Mesendoderm (in vitro differentiated cells): ENCODE measurements around the gene ATRN.

Source experiments
- DNase-seq: peaks from one replicate; pipeline ENCODE4 v3.0.0; 2013
- H2AK5ac ChIP-seq: 2 replicates; pipeline ENCODE4 v1.6.1; 2013; ENCODE audit warnings: low read length, inconsistent platforms
- H2BK120ac ChIP-seq: 2 replicates; pipeline ENCODE4 v1.6.1; 2013; ENCODE audit warnings: low read depth, mild to moderate bottlenecking, low read length, moderate library complexity, mixed read lengths
- H2BK15ac ChIP-seq: replicated peaks from 2 replicates; pipeline ENCODE4 v1.6.1; 2013; ENCODE audit warnings: low read depth, mild to moderate bottlenecking, moderate library complexity
- H2BK5ac ChIP-seq: 2 replicates; pipeline ENCODE4 v1.6.1; 2013; ENCODE audit warnings: low read length, inconsistent platforms
- H3K18ac ChIP-seq: 2 replicates; pipeline ENCODE4 v1.6.1; 2013; ENCODE audit warnings: mild to moderate bottlenecking, low read length, mixed read lengths
- H3K23ac ChIP-seq: one replicate; pipeline ENCODE4 v1.6.1; 2013; ENCODE audit warnings: low read length
- H3K27ac ChIP-seq: 2 replicates; pipeline ENCODE4 v1.5.1; 2013; ENCODE audit warnings: low read depth, mild to moderate bottlenecking, inconsistent platforms, low read length, moderate library complexity
- H3K27me3 ChIP-seq: 2 replicates; pipeline ENCODE4 v1.6.1; 2013; ENCODE audit warnings: low read length, control low read depth, mild to moderate bottlenecking, inconsistent platforms; ENCODE audit not compliant: insufficient read depth, poor library complexity
- H3K36me3 ChIP-seq: 2 replicates; pipeline ENCODE4 v1.6.1; 2013; ENCODE audit warnings: low read length, inconsistent platforms; ENCODE audit not compliant: control insufficient read depth, insufficient read depth
- H3K4ac ChIP-seq: one replicate; pipeline ENCODE4 v1.6.1; 2013; ENCODE audit warnings: low read depth, mild to moderate bottlenecking, low read length, moderate library complexity
- H3K4me1 ChIP-seq: 2 replicates; pipeline ENCODE4 v1.6.1; 2013; ENCODE audit warnings: low read depth, low read length, inconsistent platforms; ENCODE audit not compliant: control insufficient read depth
- H3K4me2 ChIP-seq: 2 replicates; pipeline ENCODE4 v1.6.1; 2013; ENCODE audit warnings: low read length
- H3K4me3 ChIP-seq: 2 replicates; pipeline ENCODE4 v1.5.1; 2013; ENCODE audit warnings: mild to moderate bottlenecking, low read length
- H3K56ac ChIP-seq: one replicate; pipeline ENCODE4 v1.6.1; 2013; ENCODE audit warnings: low read length
- H3K79me1 ChIP-seq: 2 replicates; pipeline ENCODE4 v1.6.1; 2013; ENCODE audit warnings: low read length, inconsistent platforms
- H3K79me2 ChIP-seq: 2 replicates; pipeline ENCODE4 v1.6.1; 2013; ENCODE audit warnings: mild to moderate bottlenecking, low read length; ENCODE audit not compliant: control insufficient read depth, insufficient read depth
- H3K9ac ChIP-seq: 2 replicates; pipeline ENCODE4 v1.6.1; 2013; ENCODE audit warnings: low read length, inconsistent platforms
- H4K5ac ChIP-seq: one replicate; pipeline ENCODE4 v1.6.1; 2013; ENCODE audit warnings: low read length
- H4K8ac ChIP-seq: one replicate; pipeline ENCODE4 v1.6.1; 2013; ENCODE audit warnings: low read depth, mild to moderate bottlenecking, control low read depth, low read length, moderate library complexity
- WGBS: extraction: QIAGEN DNeasy Blood & Tissue Kit; methylation state at CpG from one replicate; pipeline ENCODE4 v1.1.7; 2013; ENCODE audit warnings: low lambda C conversion rate, missing lambda C conversion rate; ENCODE audit not compliant: insufficient coverage; ENCODE audit errors: extremely low coverage; 5-methylcytosine and 5-hydroxymethylcytosine counted together

Gene ATRN

DNA sequence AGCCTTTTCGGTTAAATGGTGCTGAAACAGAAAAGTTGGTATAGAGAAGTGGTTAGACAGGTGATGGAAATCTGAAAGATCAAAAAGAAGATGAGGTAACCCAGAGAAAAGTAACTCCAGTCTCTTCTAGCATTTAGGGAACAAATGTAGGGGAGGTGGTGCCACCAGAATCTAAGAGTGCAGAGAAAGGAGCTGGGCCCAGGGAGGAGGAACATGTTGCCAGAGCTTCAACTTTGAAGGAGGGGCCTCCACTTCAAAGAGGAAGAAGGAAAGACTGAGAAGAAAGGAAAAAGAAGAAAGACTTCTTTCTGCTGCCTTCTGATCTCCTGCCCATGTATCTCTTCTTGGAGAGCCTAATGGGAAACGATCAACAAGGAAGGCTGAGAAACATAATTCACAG, 23.5 kb upstream of the ATRN start:
- Histone ChIP-seq H2AK5ac (no peak overlapping the region), H3K79me1 (no peaks in the 10 kb centered on the region), H2BK120ac (no peak overlapping the region), H3K9ac (no peak overlapping the region), H2BK15ac (no peak overlapping the region), H2BK5ac (no peak overlapping the region), H4K5ac (no peak overlapping the region), H3K27ac (no peak overlapping the region), H3K4me1 (no peaks in the 10 kb centered on the region), H3K27me3 (no peaks in the 10 kb centered on the region), H3K18ac (no peak overlapping the region), H3K4me2 (no peak overlapping the region), H3K4me3 (no peak overlapping the region), H4K8ac (no peak overlapping the region), H3K56ac (no peak overlapping the region), H3K23ac (no peak overlapping the region), H3K36me3 (no peaks in the 10 kb centered on the region), H3K4ac (no peak overlapping the region), H3K79me2 (no peaks in the 10 kb centered on the region)
- WGBS: no CpG with 5 or more reads among the region's 2 CpGs
- DNase-seq: no peak

DNA sequence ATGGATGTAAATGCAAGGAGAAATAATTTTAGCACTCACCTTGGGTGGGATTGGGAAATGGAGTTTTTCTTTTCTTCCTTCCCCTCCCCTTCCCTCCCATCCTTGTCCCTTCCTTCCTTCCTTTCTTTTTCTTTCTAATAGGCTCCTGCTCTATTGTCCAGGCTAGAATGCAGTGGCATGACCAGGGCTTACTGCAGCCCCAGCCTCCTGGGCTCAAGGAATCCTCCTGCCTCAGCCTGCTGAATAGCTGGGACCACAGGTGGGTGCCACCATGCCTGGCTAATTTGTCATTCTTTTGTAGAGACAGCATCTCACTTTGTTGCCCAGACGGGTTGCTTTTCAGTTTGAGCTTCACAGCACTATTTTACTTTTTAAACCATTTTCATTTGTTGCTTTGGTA, 21.5 kb upstream of the ATRN start:
- H3K23ac ChIP-seq: no peak overlapping the region
- no peak overlapping the region for H2BK15ac ChIP-seq
- no peaks in the 10 kb centered on the region for H3K4me1 ChIP-seq
- no CpG with 5 or more reads among the region's 1 CpG for WGBS
- H3K27me3 ChIP-seq: no peaks in the 10 kb centered on the region
- no peaks in the 10 kb centered on the region for H3K79me2 ChIP-seq
- H3K36me3 ChIP-seq: no peaks in the 10 kb centered on the region
- no peak overlapping the region for H3K9ac ChIP-seq
- no peak overlapping the region for H2BK5ac ChIP-seq
- no peaks in the 10 kb centered on the region for H3K79me1 ChIP-seq
- no peak overlapping the region for H2BK120ac ChIP-seq
- no peak for DNase-seq
- no peak overlapping the region for H3K4me2 ChIP-seq
- H3K4ac ChIP-seq: no peak overlapping the region
- H3K18ac ChIP-seq: no peak overlapping the region
- H3K27ac ChIP-seq: no peak overlapping the region
- H3K4me3 ChIP-seq: no peak overlapping the region
- no peak overlapping the region for H4K8ac ChIP-seq
- no peak overlapping the region for H2AK5ac ChIP-seq
- H4K5ac ChIP-seq: no peak overlapping the region
- H3K56ac ChIP-seq: no peak overlapping the region

DNA sequence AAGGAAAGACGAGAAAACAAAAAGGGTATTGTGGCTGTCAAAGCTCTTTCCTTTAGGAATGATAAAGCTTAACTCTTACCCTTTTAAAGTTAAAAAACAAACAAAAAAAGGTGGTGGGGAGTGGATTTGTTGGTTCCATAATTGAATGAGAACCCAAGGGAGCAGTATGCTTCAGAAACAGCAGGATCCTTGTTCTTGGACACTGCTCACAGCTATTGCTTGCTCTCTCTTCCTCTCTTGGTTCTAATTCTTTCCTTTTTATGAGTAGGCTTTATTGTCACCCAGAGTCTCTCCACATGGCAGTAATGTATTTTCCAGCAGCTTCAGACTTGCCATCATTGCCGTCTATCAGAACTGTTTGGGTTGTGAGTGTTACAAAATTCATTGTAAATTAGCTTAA, 18.7 kb upstream of the ATRN start:
- H2BK5ac ChIP-seq: no peak overlapping the region
- H3K79me2 ChIP-seq: no peaks in the 10 kb centered on the region
- no peak overlapping the region for H3K4me2 ChIP-seq
- no peak for DNase-seq
- no peak overlapping the region for H3K4ac ChIP-seq
- no peak overlapping the region for H2BK15ac ChIP-seq
- no peaks in the 10 kb centered on the region for H3K36me3 ChIP-seq
- H2BK120ac ChIP-seq: no peak overlapping the region
- H3K9ac ChIP-seq: no peak overlapping the region
- H3K27ac ChIP-seq: no peak overlapping the region
- no peak overlapping the region for H3K23ac ChIP-seq
- no peaks in the 10 kb centered on the region for H3K79me1 ChIP-seq
- no peak overlapping the region for H2AK5ac ChIP-seq
- H3K4me1 ChIP-seq: no peaks in the 10 kb centered on the region
- H3K27me3 ChIP-seq: no peaks in the 10 kb centered on the region
- no peak overlapping the region for H4K8ac ChIP-seq
- no CpG with 5 or more reads among the region's 2 CpGs for WGBS
- H3K18ac ChIP-seq: no peak overlapping the region
- H3K4me3 ChIP-seq: no peak overlapping the region
- H3K56ac ChIP-seq: no peak overlapping the region
- H4K5ac ChIP-seq: no peak overlapping the region

DNA sequence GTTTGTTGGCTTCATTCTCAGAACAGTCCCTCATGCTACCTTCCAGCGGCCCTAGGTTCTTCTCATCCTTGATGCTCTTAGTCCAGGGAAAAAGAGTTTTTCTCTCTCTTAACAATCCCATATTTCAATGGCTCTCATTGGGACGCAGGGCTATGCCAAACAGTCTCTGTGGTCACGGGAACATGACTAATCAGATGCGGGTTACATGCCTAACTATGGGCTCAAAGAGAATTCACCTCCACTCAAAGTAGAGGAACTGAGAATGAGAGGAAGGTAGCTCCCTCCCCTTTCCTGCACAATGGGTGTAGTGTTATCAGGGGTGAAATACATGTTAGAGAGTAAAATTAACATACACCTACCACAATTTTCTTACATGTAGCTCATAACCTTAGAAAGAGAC, 18.1 kb upstream of the ATRN start:
- no peak overlapping the region for H2AK5ac ChIP-seq
- H3K79me2 ChIP-seq: no peaks in the 10 kb centered on the region
- DNase-seq: no peak
- H3K4me2 ChIP-seq: no peak overlapping the region
- no peak overlapping the region for H3K18ac ChIP-seq
- no peaks in the 10 kb centered on the region for H3K27me3 ChIP-seq
- no peak overlapping the region for H3K23ac ChIP-seq
- H3K56ac ChIP-seq: no peak overlapping the region
- H2BK15ac ChIP-seq: no peak overlapping the region
- no peak overlapping the region for H4K8ac ChIP-seq
- H3K4me1 ChIP-seq: no peaks in the 10 kb centered on the region
- no CpG with 5 or more reads among the region's 4 CpGs for WGBS
- H2BK5ac ChIP-seq: no peak overlapping the region
- H3K4ac ChIP-seq: no peak overlapping the region
- H3K79me1 ChIP-seq: no peaks in the 10 kb centered on the region
- H2BK120ac ChIP-seq: no peak overlapping the region
- no peaks in the 10 kb centered on the region for H3K36me3 ChIP-seq
- no peak overlapping the region for H4K5ac ChIP-seq
- H3K4me3 ChIP-seq: no peak overlapping the region
- H3K27ac ChIP-seq: no peak overlapping the region
- H3K9ac ChIP-seq: no peak overlapping the region

DNA sequence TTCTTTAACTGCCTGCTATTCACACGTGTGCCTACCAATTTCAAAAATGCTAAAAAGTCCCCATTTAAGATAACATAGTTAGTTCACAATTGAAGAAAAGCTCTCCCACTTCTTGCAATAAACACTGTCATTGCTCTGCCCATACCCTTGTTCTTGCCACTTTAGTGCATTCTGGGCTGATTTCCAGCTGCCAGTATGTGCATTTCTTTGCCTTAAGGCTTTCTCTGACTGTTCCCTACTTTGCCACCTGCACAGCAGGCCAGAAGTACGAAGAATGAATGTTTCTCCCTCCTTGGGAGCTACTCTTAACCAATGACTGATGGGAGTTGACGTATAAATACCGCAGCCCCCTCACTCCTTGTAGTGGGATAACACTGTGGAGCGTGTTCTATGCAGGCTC, 16.0 kb upstream of the ATRN start:
- no peaks in the 10 kb centered on the region for H3K79me2 ChIP-seq
- H3K4ac ChIP-seq: no peak overlapping the region
- no peaks in the 10 kb centered on the region for H3K36me3 ChIP-seq
- H3K9ac ChIP-seq: no peak overlapping the region
- H2AK5ac ChIP-seq: no peak overlapping the region
- no peak overlapping the region for H3K4me2 ChIP-seq
- H3K79me1 ChIP-seq: no peaks in the 10 kb centered on the region
- H4K8ac ChIP-seq: no peak overlapping the region
- H3K4me3 ChIP-seq: no peak overlapping the region
- H3K27ac ChIP-seq: no peak overlapping the region
- no peak overlapping the region for H2BK15ac ChIP-seq
- H3K56ac ChIP-seq: no peak overlapping the region
- no CpG with 5 or more reads among the region's 5 CpGs for WGBS
- no peak overlapping the region for H4K5ac ChIP-seq
- no peak overlapping the region for H3K23ac ChIP-seq
- H2BK120ac ChIP-seq: no peak overlapping the region
- no peaks in the 10 kb centered on the region for H3K4me1 ChIP-seq
- H3K18ac ChIP-seq: no peak overlapping the region
- no peak overlapping the region for H2BK5ac ChIP-seq
- DNase-seq: no peak
- H3K27me3 ChIP-seq: no peaks in the 10 kb centered on the region

DNA sequence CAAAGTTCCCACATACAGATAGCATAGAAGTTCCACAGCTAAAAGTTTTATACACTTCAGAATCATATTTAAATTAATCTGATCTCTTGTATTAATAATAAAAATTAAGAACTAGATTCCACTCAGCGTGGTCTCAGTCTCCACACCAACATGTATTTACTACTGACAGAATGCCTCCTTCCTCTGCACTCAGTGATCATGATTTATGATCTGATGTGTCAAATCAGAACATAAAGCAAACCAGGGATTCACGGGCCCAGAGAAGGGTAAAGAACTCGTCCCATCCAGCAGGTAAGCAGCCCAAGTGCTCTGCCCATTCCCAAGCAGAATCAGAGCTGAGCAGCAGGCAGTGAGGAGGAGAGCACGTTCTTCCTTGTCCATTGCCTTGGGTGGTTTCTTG, 14.2 kb upstream of the ATRN start:
- H3K23ac ChIP-seq: no peak overlapping the region
- no peak overlapping the region for H4K5ac ChIP-seq
- no peak overlapping the region for H2BK15ac ChIP-seq
- no peak overlapping the region for H3K4me2 ChIP-seq
- no peak overlapping the region for H3K56ac ChIP-seq
- H3K9ac ChIP-seq: no peak overlapping the region
- H4K8ac ChIP-seq: no peak overlapping the region
- no CpG with 5 or more reads among the region's 4 CpGs for WGBS
- H2BK5ac ChIP-seq: no peak overlapping the region
- H3K4ac ChIP-seq: no peak overlapping the region
- no peaks in the 10 kb centered on the region for H3K79me2 ChIP-seq
- H2BK120ac ChIP-seq: no peak overlapping the region
- H3K27me3 ChIP-seq: no peaks in the 10 kb centered on the region
- no peaks in the 10 kb centered on the region for H3K36me3 ChIP-seq
- H3K18ac ChIP-seq: no peak overlapping the region
- DNase-seq: no peak
- no peak overlapping the region for H3K4me3 ChIP-seq
- H3K79me1 ChIP-seq: no peaks in the 10 kb centered on the region
- no peak overlapping the region for H3K27ac ChIP-seq
- no peak overlapping the region for H2AK5ac ChIP-seq
- peaks cover 2% of the 10 kb centered on the region for H3K4me1 ChIP-seq
